ENCODE results near the gene HSDL1.

- no peak for TF ChIP-seq CTCF (IDR thresholded peaks at IDR 0.05)
- no peak for TF ChIP-seq POLR2A (IDR thresholded peaks at IDR 0.05)
Measured at GRCh38 chr16:84085773-84086172, 59.2 kb downstream of the HSDL1 start.

All from body of pancreas (tissue), 4 donors.